ENCODE measurements around the gene SNX8.

Gene SNX8

GRCh38 chr7:2243458-2243857 lies 70.8 kb downstream of the SNX8 start:
- no peak for DNase-seq (ENCODE audit: low spot score)

GRCh38 chr7:2242541-2243429 lies 71.5 kb downstream of the SNX8 start:
- DNase-seq (ENCODE audit: low spot score): no peak

GRCh38 chr7:2241580-2242540 lies 72.4 kb downstream of the SNX8 start, which contains the start of the genes MRM2 and NUDT1:
Gene MRM2, minus strand, starts transcription at chr7:2242205. Its CDS starts 36 bp downstream, at chr7:2242169.
Gene NUDT1, plus strand, starts transcription at chr7:2242226. Its CDS starts 2,349 bp downstream, at chr7:2244575.
- DNase-seq (ENCODE audit: low spot score): peak; percentile 56

GRCh38 chr7:2239242-2239641 lies 75.0 kb downstream of the SNX8 start:
- no peak for DNase-seq (ENCODE audit: low spot score)

GRCh38 chr7:2237109-2237602 lies 77.1 kb downstream of the SNX8 start:
- DNase-seq (ENCODE audit: low spot score): no peak

- no peak for DNase-seq (ENCODE audit: low spot score)
These were observed 80.3 kb downstream of the SNX8 start for GRCh38 chr7:2233926-2234325.

- DNase-seq (ENCODE audit: low spot score): peak; percentile 82
These were observed 81.3 kb downstream of the SNX8 start, which contains the start of gene MAD1L1 for GRCh38 chr7:2232766-2233520. Gene MAD1L1, minus strand, starts transcription at chr7:2232945. Its CDS starts 2,812 bp downstream, at chr7:2230133.

- DNase-seq (ENCODE audit: low spot score): no peak
These were observed 82.1 kb downstream of the SNX8 start for GRCh38 chr7:2231992-2232765.

GRCh38 chr7:2230882-2231281 lies 83.4 kb downstream of the SNX8 start:
- no peak for DNase-seq (ENCODE audit: low spot score)

- DNase-seq (ENCODE audit: low spot score): no peak
These were observed 84.0 kb downstream of the SNX8 start for GRCh38 chr7:2230226-2230625.

- no peak for DNase-seq (ENCODE audit: low spot score)
These were observed 84.8 kb downstream of the SNX8 start for GRCh38 chr7:2229467-2229866.

- DNase-seq (ENCODE audit: low spot score): no peak
These were observed 85.3 kb downstream of the SNX8 start for GRCh38 chr7:2228921-2229320.

GRCh38 chr7:2227699-2228098 lies 86.5 kb downstream of the SNX8 start:
- DNase-seq (ENCODE audit: low spot score): no peak

- no peak for DNase-seq (ENCODE audit: low spot score)
These were observed 88.4 kb downstream of the SNX8 start for GRCh38 chr7:2225830-2226229.

GRCh38 chr7:2225336-2225735 lies 88.9 kb downstream of the SNX8 start:
- DNase-seq (ENCODE audit: low spot score): no peak

- no peak for DNase-seq (ENCODE audit: low spot score)
These were observed 89.3 kb downstream of the SNX8 start for GRCh38 chr7:2224934-2225333.

- no peak for DNase-seq (ENCODE audit: low spot score)
These were observed 89.7 kb downstream of the SNX8 start for GRCh38 chr7:2224491-2224928.

GRCh38 chr7:2223321-2223720 lies 90.9 kb downstream of the SNX8 start:
- DNase-seq (ENCODE audit: low spot score): no peak

GRCh38 chr7:2222516-2222915 lies 91.7 kb downstream of the SNX8 start:
- DNase-seq (ENCODE audit: low spot score): no peak

- no peak for DNase-seq (ENCODE audit: low spot score)
These were observed 93.3 kb downstream of the SNX8 start for GRCh38 chr7:2220954-2221353.

- DNase-seq (ENCODE audit: low spot score): no peak
These were observed 93.7 kb downstream of the SNX8 start for GRCh38 chr7:2220506-2220905.
